ENCODE data around the gene CELA3B. TPM values are rescaled to one million over a fixed set of nuclear protein-coding genes. Genes with fewer than 3 reads are reported as not detected.

The CELA3B gene
- total and polyA plus RNA-seq, 2 of the 8 experiments (the other 6 are each of a cell fraction or from before 2014, with no cell fraction given) = not detected

GRCh38 chr1:21940492-21940891 lies 36.3 kb upstream of the CELA3B start:
- peaks cover 5 to 33% (median 22%) of the 10 kb centered on the region in 4 experiments for H3K4me1 ChIP-seq (replicated peaks in 1 of 4; ENCODE audit: control insufficient read depth in 3 of 4, insufficient read depth in 4 of 4, low read length in 3 of 4)
- no peak overlapping the region for H2BK120ac ChIP-seq (replicated peaks; ENCODE audit: low read depth, low read length)
- 93% methylated on average over 2 of the region's 2 CpGs; no CpG with 5 or more reads in 1 of the 2 experiments for WGBS, 2 experiments (ENCODE audit: extremely low coverage in 1 of 2, insufficient coverage in 1 of 2, insufficient read length in 1 of 2, insufficient replicate concordance in 2 of 2, low coverage in 1 of 2, low lambda C conversion rate in 2 of 2, missing lambda C conversion rate in 1 of 2)
- H3K4me2 ChIP-seq (ENCODE audit: insufficient read depth in 1 of 2, low read depth in 2 of 2, low read length in 2 of 2) = no peak overlapping the region
- TF ChIP-seq RAD21 (IDR thresholded peaks at IDR 0.05 in 1 of 2, conservative IDR thresholded peaks at IDR 0.05 in 1 of 2; ENCODE audit: low read depth in 2 of 2, low read length in 2 of 2) (no peak), CREB1 (IDR thresholded peaks at IDR 0.05) (no peak), E2F6 (IDR thresholded peaks at IDR 0.05) (no peak), SIRT6 (IDR thresholded peaks at IDR 0.05; ENCODE audit: low read length) (no peak), MAFK (IDR thresholded peaks at IDR 0.05; ENCODE audit: low read depth, low read length) (no peak), SUZ12 (IDR thresholded peaks at IDR 0.05; ENCODE audit: low read length) (no peak), ATF2 (IDR thresholded peaks at IDR 0.05; ENCODE audit: low read length) (no peak), SIN3A (conservative IDR thresholded peaks at IDR 0.05 in 1 of 2, IDR thresholded peaks at IDR 0.05 in 1 of 2; ENCODE audit: low read depth in 1 of 2, low read length in 2 of 2) (no peak), CEBPB (IDR thresholded peaks at IDR 0.05; ENCODE audit: low read depth, low read length) (no peak)
- no peak overlapping the region for H2AFZ ChIP-seq (ENCODE audit: low read length)
- ChIA-PET POLR2A (ENCODE audit: partially characterized antibody) (interaction anchor here (0.6 to 1.3 kb wide), 2 partner anchors 23 to 32 kb away, joined by 3 to 6 read pairs; no protein-coding TSS in a partner anchor), CTCF (ENCODE audit: partially characterized antibody) (interaction anchor here (0.9 to 2.3 kb wide), 6 partner anchors 9 to 31 kb away, joined by 3 to 8 read pairs (median 4); no protein-coding TSS in a partner anchor)
- H3K27ac ChIP-seq (ENCODE audit: low read depth, low read length) = no peak overlapping the region
- H3K79me2 ChIP-seq (ENCODE audit: control insufficient read depth in 1 of 2, insufficient read depth in 2 of 2, low read length in 2 of 2) = peaks cover 6 to 11% of the 10 kb centered on the region in 2 experiments; a peak in 3 of 4 replicates
- FAIRE-seq = no peak
- H4K8ac ChIP-seq (ENCODE audit: extremely low read depth, insufficient read depth, low read length) = no peak overlapping the region
- H3K23me2 ChIP-seq (ENCODE audit: low read depth, low read length) = peaks cover 11% of the 10 kb centered on the region
- peaks cover 0 to 2% of the 10 kb centered on the region in 2 experiments for H4K20me1 ChIP-seq (replicated peaks in 1 of 2; ENCODE audit: control insufficient read depth in 1 of 2, insufficient read depth in 2 of 2, low read length in 2 of 2)
- H3K36me3 ChIP-seq (ENCODE audit: control insufficient read depth in 2 of 4, insufficient read depth in 4 of 4, low read length in 3 of 4) = no peaks in the 10 kb centered on the region
- H3K4ac ChIP-seq (replicated peaks; ENCODE audit: insufficient read length, low read depth, low read length) = no peak overlapping the region
- no peak overlapping the region for H3K23ac ChIP-seq (ENCODE audit: insufficient read length)
- no peak overlapping the region for H4K5ac ChIP-seq (ENCODE audit: insufficient read length, low read depth, low read length)
- peaks cover 0 to 2% (median 0%) of the 10 kb centered on the region in 4 experiments; a peak in 2 of 7 replicates for H3K27me3 ChIP-seq (replicated peaks in 1 of 4; ENCODE audit: control insufficient read depth in 3 of 4, extremely low read depth in 1 of 4, insufficient read depth in 3 of 4, low read length in 3 of 4)
- H3K18ac ChIP-seq (ENCODE audit: extremely low read depth, low read length) = no peak overlapping the region
- no peak overlapping the region for H2BK20ac ChIP-seq (ENCODE audit: low read length)
- no peak overlapping the region for H3K56ac ChIP-seq (replicated peaks; ENCODE audit: insufficient read length, low read depth, low read length)
- H3K9ac ChIP-seq (replicated peaks in 1 of 4; ENCODE audit: extremely low read depth in 1 of 4, low read depth in 3 of 4, low read length in 3 of 4) = no peak overlapping the region
- 0 out of 2 replicates have a peak overlapping the region, but pooled peaks have one; percentile 8 for H2BK15ac ChIP-seq (ENCODE audit: low read length)
- no peak overlapping the region for H4K91ac ChIP-seq (replicated peaks; ENCODE audit: insufficient read length, low read length)
- no peak overlapping the region for H3K14ac ChIP-seq (ENCODE audit: insufficient read length)
- H2AK5ac ChIP-seq (ENCODE audit: low read depth, low read length) = no peak overlapping the region
- no peaks in the 10 kb centered on the region for H3K9me3 ChIP-seq (ENCODE audit: insufficient read depth in 2 of 2, low read depth in 1 of 2, low read length in 1 of 2)
- no peak for DNase-seq (ENCODE audit: low read depth in 1 of 2, low spot score in 2 of 2)
- H2BK5ac ChIP-seq (ENCODE audit: low read depth, low read length) = no peak overlapping the region
- peaks cover 9% of the 10 kb centered on the region; the same call in 1 of the 2 replicates for H3K79me1 ChIP-seq (ENCODE audit: low read depth, low read length)
- H3K4me3 ChIP-seq (ENCODE audit: extremely low read depth in 1 of 4, insufficient read depth in 2 of 4, low read depth in 3 of 4, low read length in 4 of 4) = no peak overlapping the region
- 0 out of 2 replicates have a peak overlapping the region, but pooled peaks have one; percentile 6 for H2BK12ac ChIP-seq (ENCODE audit: low read depth, low read length)

Measured in H1 (cell line).